Measurements from ENCODE around the gene NMD3. TPM values are rescaled to one million over a fixed set of nuclear protein-coding genes. Genes with fewer than 3 reads are reported as not detected.

The NMD3 gene
- total and polyA plus RNA-seq, 2 of the 4 experiments (the other 2 are of a cell fraction), result 33.8 to 95.0 TPM

DNA sequence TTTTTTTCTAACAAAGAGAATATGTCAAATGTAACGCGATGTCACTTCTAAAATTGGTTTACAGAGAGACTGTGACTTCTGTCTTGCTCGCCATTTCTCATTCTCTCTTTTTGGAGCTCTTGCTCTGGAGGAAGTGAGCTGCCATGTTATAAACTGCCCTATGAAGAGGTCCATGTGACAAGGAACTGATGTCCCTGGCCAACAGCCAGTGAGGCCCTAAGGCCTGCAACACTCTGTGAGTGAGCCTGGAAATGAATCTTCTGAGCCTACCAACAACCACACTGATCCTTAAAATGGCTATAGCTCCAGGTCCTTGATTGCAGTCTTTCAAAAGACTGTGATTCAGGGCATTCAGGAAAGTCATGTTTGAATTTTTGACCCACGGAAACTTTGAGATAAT lies 49.9 kb downstream of the NMD3 start:
- H2BK20ac ChIP-seq (ENCODE audit: low read depth, low read length), result no peak overlapping the region
- intact Hi-C loops (cut with micrococcal nuclease) (loop anchor here (5.0 to 10.0 kb wide), 3 partner anchors 169 to 566 kb away; no protein-coding TSS in a partner anchor), dilution Hi-C loops (cut with HindIII; ENCODE audit: low sequenced_read_pairs, unreplicated experiment) (no loop called here), in situ Hi-C loops (cut with MboI; ENCODE audit: low sequenced_read_pairs) (loop anchor here (5.0 kb wide), 1 partner anchor 146 kb away; no protein-coding TSS in a partner anchor)
- no peak overlapping the region for H3K56ac ChIP-seq (ENCODE audit: extremely low read depth, insufficient read depth, low read length)
- no peaks in the 10 kb centered on the region for H3K9me3 ChIP-seq (ENCODE audit: control insufficient read depth, insufficient read depth, low read length)
- no peak overlapping the region for H2AK5ac ChIP-seq (ENCODE audit: low read depth, low read length)
- ChIA-PET POLR2A (ENCODE audit: unreplicated experiment) (no interaction called here), CTCF (interaction anchor here (0.5 to 2.0 kb wide), 3 partner anchors 38 to 152 kb away, joined by 3 to 5 read pairs (median 4); no protein-coding TSS in a partner anchor)
- no peaks in the 10 kb centered on the region for H3K27me3 ChIP-seq (ENCODE audit: control insufficient read depth, insufficient read depth, low read length)
- no peak overlapping the region for H4K8ac ChIP-seq (ENCODE audit: low read depth in 2 of 2, low read length in 2 of 2)
- H3K79me1 ChIP-seq (ENCODE audit: low read depth in 1 of 2, low read length in 2 of 2), result no peaks in the 10 kb centered on the region
- no peaks in the 10 kb centered on the region; the same call in 1 of the 2 replicates for H3K36me3 ChIP-seq (ENCODE audit: control insufficient read depth, insufficient read depth, low read length)
- no peak overlapping the region for H3K23ac ChIP-seq (ENCODE audit: low read depth, low read length)
- no peak overlapping the region for H4K5ac ChIP-seq (ENCODE audit: low read depth, low read length)
- no peak overlapping the region for H3K9ac ChIP-seq (ENCODE audit: low read depth, low read length)
- H2BK5ac ChIP-seq (ENCODE audit: low read depth, low read length, poor library complexity, severe bottlenecking), result no peak overlapping the region
- no peak overlapping the region for H3K14ac ChIP-seq (replicated peaks; ENCODE audit: low read depth, low read length)
- H4K20me1 ChIP-seq (ENCODE audit: insufficient read depth, low read length), result no peaks in the 10 kb centered on the region
- no peak overlapping the region for H2AK9ac ChIP-seq (replicated peaks; ENCODE audit: low read depth, low read length, poor library complexity)
- H3K4me2 ChIP-seq (ENCODE audit: low read depth, low read length), result no peak overlapping the region
- 100% methylated on average over 1 of the region's 4 CpGs; no CpG with 5 or more reads in 1 of the 2 experiments for WGBS, 2 experiments (ENCODE audit: extremely low coverage in 2 of 2, insufficient read length in 1 of 2)
- no peak overlapping the region for H2BK120ac ChIP-seq (ENCODE audit: low read depth, low read length)
- H3K27ac ChIP-seq (ENCODE audit: insufficient read depth, low read length), result no peak overlapping the region
- peaks cover 4% of the 10 kb centered on the region for H3K4me1 ChIP-seq (ENCODE audit: control insufficient read depth, insufficient read depth, low read length)
- H3K18ac ChIP-seq (ENCODE audit: low read depth, low read length), result peak overlapping the region; percentile 20; the same call in 1 of the 2 replicates
- H4K91ac ChIP-seq (ENCODE audit: insufficient read depth, low read depth, low read length), result no peak overlapping the region
- H3K4ac ChIP-seq (ENCODE audit: low read depth, low read length), result peak overlapping the region; percentile 0; the same call in 1 of the 2 replicates
- H3K4me3 ChIP-seq (ENCODE audit: insufficient read depth, low read depth, low read length), result no peak overlapping the region
- H3K9me1 ChIP-seq (ENCODE audit: insufficient read depth, low read length), result no peaks in the 10 kb centered on the region
- no peak overlapping the region for H2BK15ac ChIP-seq (ENCODE audit: low read depth, low read length)
- no peak for DNase-seq
- no peak overlapping the region for H2AFZ ChIP-seq (replicated peaks; ENCODE audit: low read length, poor library complexity)
- no TSS peak for BruUV-seq (replicated peaks)
- TF ChIP-seq BHLHE40 (IDR thresholded peaks at IDR 0.05; ENCODE audit: low read depth, low read length), result no peak
- TF ChIP-seq, protein P1, sequence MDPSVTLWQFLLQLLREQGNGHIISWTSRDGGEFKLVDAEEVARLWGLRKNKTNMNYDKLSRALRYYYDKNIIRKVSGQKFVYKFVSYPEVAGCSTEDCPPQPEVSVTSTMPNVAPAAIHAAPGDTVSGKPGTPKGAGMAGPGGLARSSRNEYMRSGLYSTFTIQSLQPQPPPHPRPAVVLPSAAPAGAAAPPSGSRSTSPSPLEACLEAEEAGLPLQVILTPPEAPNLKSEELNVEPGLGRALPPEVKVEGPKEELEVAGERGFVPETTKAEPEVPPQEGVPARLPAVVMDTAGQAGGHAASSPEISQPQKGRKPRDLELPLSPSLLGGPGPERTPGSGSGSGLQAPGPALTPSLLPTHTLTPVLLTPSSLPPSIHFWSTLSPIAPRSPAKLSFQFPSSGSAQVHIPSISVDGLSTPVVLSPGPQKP (IDR thresholded peaks at IDR 0.05; ENCODE audit: borderline replicate concordance, low read depth, low read length), result no peak
- no peak for TF ChIP-seq SMC3 (IDR thresholded peaks at IDR 0.05; ENCODE audit: low read depth, low read length)
- no peak for TF ChIP-seq USF2 (IDR thresholded peaks at IDR 0.05; ENCODE audit: low read depth, low read length)
- TF ChIP-seq, protein P2, sequence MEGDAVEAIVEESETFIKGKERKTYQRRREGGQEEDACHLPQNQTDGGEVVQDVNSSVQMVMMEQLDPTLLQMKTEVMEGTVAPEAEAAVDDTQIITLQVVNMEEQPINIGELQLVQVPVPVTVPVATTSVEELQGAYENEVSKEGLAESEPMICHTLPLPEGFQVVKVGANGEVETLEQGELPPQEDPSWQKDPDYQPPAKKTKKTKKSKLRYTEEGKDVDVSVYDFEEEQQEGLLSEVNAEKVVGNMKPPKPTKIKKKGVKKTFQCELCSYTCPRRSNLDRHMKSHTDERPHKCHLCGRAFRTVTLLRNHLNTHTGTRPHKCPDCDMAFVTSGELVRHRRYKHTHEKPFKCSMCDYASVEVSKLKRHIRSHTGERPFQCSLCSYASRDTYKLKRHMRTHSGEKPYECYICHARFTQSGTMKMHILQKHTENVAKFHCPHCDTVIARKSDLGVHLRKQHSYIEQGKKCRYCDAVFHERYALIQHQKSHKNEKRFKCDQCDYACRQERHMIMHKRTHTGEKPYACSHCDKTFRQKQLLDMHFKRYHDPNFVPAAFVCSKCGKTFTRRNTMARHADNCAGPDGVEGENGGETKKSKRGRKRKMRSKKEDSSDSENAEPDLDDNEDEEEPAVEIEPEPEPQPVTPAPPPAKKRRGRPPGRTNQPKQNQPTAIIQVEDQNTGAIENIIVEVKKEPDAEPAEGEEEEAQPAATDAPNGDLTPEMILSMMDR (conservative IDR thresholded peaks at IDR 0.05; ENCODE audit: low read depth, low read length), result no peak
- TF ChIP-seq MAZ (IDR thresholded peaks at IDR 0.05; ENCODE audit: borderline replicate concordance, low read depth, low read length), result no peak
- TF ChIP-seq POLR2A (IDR thresholded peaks at IDR 0.05; ENCODE audit: low read depth, low read length), result no peak
- TF ChIP-seq RAD21 (IDR thresholded peaks at IDR 0.05; ENCODE audit: low read length), result no peak
- no peak for TF ChIP-seq MAFK (IDR thresholded peaks at IDR 0.05; ENCODE audit: low read depth, low read length)
- no peak for TF ChIP-seq NFE2L2 (IDR thresholded peaks at IDR 0.05; ENCODE audit: low read depth, low read length)
- TF ChIP-seq CHD1 (IDR thresholded peaks at IDR 0.05; ENCODE audit: low read depth, low read length), result no peak
- no peak for TF ChIP-seq FOS (IDR thresholded peaks at IDR 0.05; ENCODE audit: low read depth, low read length)
- TF ChIP-seq MXI1 (IDR thresholded peaks at IDR 0.05; ENCODE audit: borderline replicate concordance, low read depth, low read length), result no peak
- no peak for ATAC-seq (ENCODE audit: low read depth)
